Body of pancreas (tissue), 4 donors: ENCODE results near the gene ANGEL2.

ENCODE experiments used
- CTCF ChIP-seq, 7 experiments: fragments of 450-650 bp in 4 of 7; fragments of 200-600 bp in 3 of 7; sonication (generic) in 3 of 7; IDR thresholded peaks; one replicate each; pipeline ENCODE4 v1.5.1; 2016 to 2019; ENCODE audit warnings: antibody characterized with exemption in 7 of 7
- POLR2A ChIP-seq, 3 donors: fragments of 450-650 bp; IDR thresholded peaks; one replicate each; pipeline ENCODE4 v1.6.1; 2016; ENCODE audit warnings: antibody characterized with exemption in 3 of 3, mild to moderate bottlenecking in 2 of 3

GRCh38 chr1:212981025-212981495 lies 34.6 kb downstream of the ANGEL2 start:
- TF ChIP-seq CTCF (IDR thresholded peaks at IDR 0.05) (no peak), POLR2A (IDR thresholded peaks at IDR 0.05) (no peak)
